Measurements from ENCODE around the gene RPP38.

Gene RPP38

DNA sequence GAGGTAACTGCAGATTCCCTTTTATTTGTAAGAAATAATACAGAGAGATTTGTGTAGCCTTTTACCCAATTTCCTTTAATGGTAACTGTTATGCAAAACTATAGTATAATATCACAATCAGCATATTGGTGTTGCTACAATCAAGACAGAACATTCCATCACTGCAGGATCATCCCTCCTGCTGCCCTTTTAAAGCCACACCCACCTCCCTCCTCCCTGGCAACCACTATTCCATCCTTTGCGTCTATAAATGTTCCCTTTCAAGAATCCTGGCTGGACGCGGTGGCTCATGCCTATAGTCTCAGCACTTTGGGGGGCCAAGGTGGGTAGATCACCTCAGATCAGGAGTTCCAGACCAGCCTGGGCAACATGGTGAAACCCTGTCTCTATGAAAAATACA, 21.7 kb upstream of the RPP38 start:
- WGBS, 2 experiments (ENCODE audit: insufficient coverage in 2 of 2): 96 to 100% methylated on average over 3 of the region's 3 CpGs
- Histone ChIP-seq H3K4me1 (ENCODE audit: control insufficient read depth, insufficient read depth, low read length, poor library complexity, severe bottlenecking) (no peaks in the 10 kb centered on the region), H3K36me3 (ENCODE audit: control insufficient read depth, insufficient read depth, low read length) (no peaks in the 10 kb centered on the region), H3K9me3 (ENCODE audit: control insufficient read depth, low read length) (peaks cover 10% of the 10 kb centered on the region), H3K27ac (ENCODE audit: low read depth, low read length, severe bottlenecking) (no peak overlapping the region), H3K4me3 (ENCODE audit: extremely low read depth, insufficient read depth, low read length, poor library complexity, severe bottlenecking) (no peak overlapping the region)

DNA sequence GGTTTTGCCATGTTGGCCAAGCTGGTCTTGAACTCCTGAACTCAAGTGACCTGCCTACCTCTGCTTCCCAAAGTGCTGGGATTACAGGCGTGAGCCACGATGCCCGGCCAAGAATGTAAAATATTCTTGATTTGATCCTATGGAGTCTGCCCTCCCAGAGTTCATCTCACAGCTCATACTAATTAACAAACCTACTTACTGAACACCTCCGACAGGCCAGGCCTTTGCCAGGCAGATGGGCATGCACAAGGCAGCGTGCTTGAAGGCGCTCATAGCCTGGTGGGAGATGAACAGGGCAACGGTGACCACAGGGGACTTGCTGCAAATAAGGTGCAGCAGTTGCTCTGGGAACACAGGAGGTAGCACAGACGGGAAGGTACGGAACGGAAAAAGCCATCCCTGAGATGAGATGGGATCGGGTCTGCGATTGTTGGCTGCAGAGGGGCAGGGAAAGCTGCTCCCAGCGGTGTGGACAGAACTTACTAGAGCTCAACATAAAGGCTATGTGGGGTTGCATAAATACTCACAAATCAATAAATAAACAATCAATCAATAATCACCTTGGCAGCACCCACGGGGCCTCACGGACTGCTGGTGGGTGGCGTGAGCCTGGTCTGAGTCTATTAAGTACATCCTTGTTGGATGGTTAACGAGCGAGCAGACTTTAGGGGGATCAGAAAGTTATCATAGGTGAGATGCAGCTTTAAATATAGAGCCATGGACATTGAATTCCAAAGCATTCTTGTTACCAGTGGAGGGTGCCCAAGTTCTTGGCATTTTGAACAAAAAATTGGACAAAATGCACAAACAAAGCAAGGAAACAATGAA, 13.3 kb upstream of the RPP38 start:
- no peaks in the 10 kb centered on the region for H3K9me3 ChIP-seq (ENCODE audit: control insufficient read depth, low read length)
- H3K36me3 ChIP-seq (ENCODE audit: control insufficient read depth, insufficient read depth, low read length): no peaks in the 10 kb centered on the region
- no peak overlapping the region for H3K4me3 ChIP-seq (ENCODE audit: extremely low read depth, insufficient read depth, low read length, poor library complexity, severe bottlenecking)
- WGBS, 2 experiments (ENCODE audit: insufficient coverage in 2 of 2): 92 to 98% methylated on average over 15 to 17 of the region's 18 CpGs
- no peak overlapping the region for H3K27ac ChIP-seq (ENCODE audit: low read depth, low read length, severe bottlenecking)
- H3K4me1 ChIP-seq (ENCODE audit: control insufficient read depth, insufficient read depth, low read length, poor library complexity, severe bottlenecking): no peaks in the 10 kb centered on the region

DNA sequence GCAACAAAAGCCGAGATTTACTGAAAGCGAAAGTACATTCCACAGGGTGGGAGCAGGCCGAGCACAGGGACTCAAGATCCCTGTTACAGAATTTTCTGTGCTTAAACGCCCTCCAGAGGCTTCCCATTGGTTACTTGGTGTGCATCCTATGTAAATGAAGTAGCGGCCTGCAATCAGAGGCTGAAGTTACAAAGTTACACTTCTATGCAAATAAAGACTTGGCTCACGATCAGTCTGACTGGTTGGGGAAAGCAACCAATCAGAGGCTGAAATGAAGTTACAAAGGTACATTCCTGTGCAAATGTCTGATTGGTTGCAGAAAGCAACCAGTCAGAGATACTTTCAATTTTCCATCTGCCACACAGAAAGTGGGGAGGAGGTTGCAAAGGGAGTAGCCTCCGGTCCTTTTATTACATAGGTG, 12.6 kb upstream of the RPP38 start:
- WGBS, 2 experiments (ENCODE audit: insufficient coverage in 2 of 2): 68 to 69% methylated on average over 5 to 6 of the region's 7 CpGs
- no peaks in the 10 kb centered on the region for H3K36me3 ChIP-seq (ENCODE audit: control insufficient read depth, insufficient read depth, low read length)
- H3K27ac ChIP-seq (ENCODE audit: low read depth, low read length, severe bottlenecking): no peak overlapping the region
- no peaks in the 10 kb centered on the region for H3K4me1 ChIP-seq (ENCODE audit: control insufficient read depth, insufficient read depth, low read length, poor library complexity, severe bottlenecking)
- H3K4me3 ChIP-seq (ENCODE audit: extremely low read depth, insufficient read depth, low read length, poor library complexity, severe bottlenecking): no peak overlapping the region
- no peaks in the 10 kb centered on the region for H3K9me3 ChIP-seq (ENCODE audit: control insufficient read depth, low read length)

DNA sequence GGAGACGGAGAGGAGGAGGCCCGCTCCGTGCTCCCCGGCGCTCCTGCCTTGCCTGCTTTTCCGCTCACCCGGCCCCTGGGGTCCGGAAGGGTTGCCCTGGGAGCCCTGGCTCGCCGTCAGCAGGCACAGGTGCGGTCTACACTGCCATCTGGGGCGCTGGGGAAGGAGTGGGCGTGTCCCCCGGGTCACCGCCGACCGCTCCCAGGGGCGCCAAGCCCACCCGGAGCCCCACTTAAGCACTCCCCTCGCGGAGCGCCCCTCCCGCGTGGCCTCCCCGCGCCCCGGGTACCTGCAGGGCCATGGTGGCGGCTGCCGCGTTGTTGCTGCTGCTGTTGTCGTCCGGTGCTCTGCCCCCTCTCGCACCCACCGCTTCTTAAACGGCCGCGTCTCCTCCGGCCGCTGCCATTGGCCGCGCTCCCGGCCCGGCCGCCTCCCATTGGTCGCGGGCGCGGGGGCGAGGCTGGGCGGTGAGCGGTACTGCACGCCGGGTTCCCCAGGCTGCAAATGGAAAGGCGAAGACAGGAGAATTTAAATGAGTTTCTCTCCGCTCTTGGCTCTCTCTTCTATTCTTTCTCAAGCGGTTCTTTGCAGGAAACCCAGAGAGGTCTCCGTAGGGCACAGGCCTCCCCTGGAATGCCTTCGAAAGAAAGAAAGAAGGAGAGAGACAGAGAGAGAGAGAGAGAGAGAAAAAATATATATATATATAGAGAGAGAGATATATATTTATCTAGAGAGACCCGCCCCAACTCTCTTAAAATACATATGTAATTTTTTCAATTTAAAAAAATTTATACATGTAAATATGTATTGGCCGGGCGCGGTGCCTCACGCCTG, 8.5 kb upstream of the RPP38 start, which contains the start of gene ACBD7:
Gene ACBD7, minus strand, starts transcription at position 349 of the 834 bp plus-strand sequence. Its CDS starts 48 bp downstream, at position 301.
- no peaks in the 10 kb centered on the region for H3K9me3 ChIP-seq (ENCODE audit: control insufficient read depth, low read length)
- H3K27ac ChIP-seq (ENCODE audit: low read depth, low read length, severe bottlenecking): no peak within 1 kb of the TSS
- peak within 1 kb of the TSS; percentile 52 for H3K4me3 ChIP-seq (ENCODE audit: extremely low read depth, insufficient read depth, low read length, poor library complexity, severe bottlenecking)
- H3K36me3 ChIP-seq (ENCODE audit: control insufficient read depth, insufficient read depth, low read length): no peaks in the 10 kb centered on the region
- H3K4me1 ChIP-seq (ENCODE audit: control insufficient read depth, insufficient read depth, low read length, poor library complexity, severe bottlenecking): no peaks in the 10 kb centered on the region
- WGBS, 2 experiments (ENCODE audit: insufficient coverage in 2 of 2): 0% methylated on average over 31 to 50 of the region's 63 CpGs

DNA sequence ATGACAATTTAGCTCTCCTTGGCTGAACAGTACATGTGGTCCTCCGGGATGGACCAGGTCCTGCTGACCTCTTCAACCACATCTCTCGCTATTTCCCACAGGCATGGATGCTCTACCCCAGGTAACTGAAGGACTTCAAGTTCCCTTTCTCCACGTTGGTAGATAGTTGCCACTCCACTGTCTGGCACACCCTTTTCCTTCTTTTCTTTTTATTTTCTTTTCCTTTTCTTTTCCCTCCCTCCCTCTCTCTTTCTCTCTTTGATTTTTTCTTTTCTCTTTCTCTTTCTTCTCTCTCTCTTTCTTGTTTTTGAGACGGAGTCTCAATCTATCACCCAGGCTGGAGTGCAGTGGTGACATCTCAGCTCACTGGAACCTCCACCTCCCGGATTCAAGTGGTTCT, 5.7 kb upstream of the RPP38 start:
- Histone ChIP-seq H3K4me3 (ENCODE audit: extremely low read depth, insufficient read depth, low read length, poor library complexity, severe bottlenecking) (no peak overlapping the region), H3K4me1 (ENCODE audit: control insufficient read depth, insufficient read depth, low read length, poor library complexity, severe bottlenecking) (peaks cover 4% of the 10 kb centered on the region)
- 86 to 91% methylated on average over 4 to 5 of the region's 5 CpGs for WGBS, 2 experiments (ENCODE audit: insufficient coverage in 2 of 2)

DNA sequence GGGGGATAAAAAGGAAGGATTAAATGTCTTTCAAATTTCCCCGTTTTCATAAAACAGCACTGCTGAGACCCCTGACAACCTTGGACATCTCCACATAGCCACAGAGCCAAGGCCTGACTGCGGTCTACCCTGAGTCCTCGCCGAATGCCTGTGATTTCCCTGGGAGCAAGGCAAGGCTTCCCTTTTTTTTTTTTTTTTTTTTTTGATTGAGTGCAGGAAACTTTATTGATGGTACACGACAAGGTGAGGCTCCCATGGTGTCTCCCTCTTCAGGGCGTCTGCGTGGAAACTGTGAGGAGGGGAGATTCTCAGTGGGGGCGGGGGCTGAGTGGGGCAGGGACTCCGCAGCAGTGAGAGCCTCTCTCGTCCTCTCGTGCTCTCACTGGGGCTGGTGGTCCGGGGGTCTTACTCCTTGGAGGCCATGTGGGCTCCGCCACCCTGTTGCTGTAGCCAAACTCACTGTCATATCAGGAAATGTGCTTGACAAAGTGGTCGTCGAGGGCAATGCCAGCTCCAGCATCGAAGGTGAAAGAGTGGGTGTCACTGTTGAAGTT, 4.2 kb upstream of the RPP38 start:
- H3K9me3 ChIP-seq (ENCODE audit: control insufficient read depth, low read length): no peaks in the 10 kb centered on the region
- no peaks in the 10 kb centered on the region for H3K36me3 ChIP-seq (ENCODE audit: control insufficient read depth, insufficient read depth, low read length)
- H3K4me1 ChIP-seq (ENCODE audit: control insufficient read depth, insufficient read depth, low read length, poor library complexity, severe bottlenecking): peaks cover 6% of the 10 kb centered on the region
- H3K27ac ChIP-seq (ENCODE audit: low read depth, low read length, severe bottlenecking): no peak overlapping the region
- H3K4me3 ChIP-seq (ENCODE audit: extremely low read depth, insufficient read depth, low read length, poor library complexity, severe bottlenecking): no peak overlapping the region
- 85 to 89% methylated on average over 12 to 14 of the region's 16 CpGs for WGBS, 2 experiments (ENCODE audit: insufficient coverage in 2 of 2)

More for the DNA sequence above, 5.7 kb upstream of the RPP38 start:
- H3K9me3 ChIP-seq (ENCODE audit: control insufficient read depth, low read length): no peaks in the 10 kb centered on the region
- H3K36me3 ChIP-seq (ENCODE audit: control insufficient read depth, insufficient read depth, low read length): no peaks in the 10 kb centered on the region
- H3K27ac ChIP-seq (ENCODE audit: low read depth, low read length, severe bottlenecking): no peak overlapping the region

DNA sequence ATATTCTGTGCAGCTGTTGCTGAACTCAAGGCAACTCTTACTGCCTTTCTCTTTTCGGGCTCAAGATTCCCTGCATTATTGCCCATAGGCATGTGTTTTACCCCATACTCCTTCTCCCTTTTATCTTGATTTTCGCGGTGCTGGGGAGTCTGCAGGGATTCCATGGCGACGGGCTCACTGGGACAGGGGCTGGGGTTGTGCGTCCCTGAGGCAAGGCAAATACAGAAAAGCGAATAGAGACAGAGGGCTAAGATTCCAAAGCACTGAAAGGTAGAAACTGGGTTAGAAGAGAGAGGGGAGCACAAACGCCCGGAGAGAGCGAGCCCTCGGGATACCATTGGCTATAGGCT, 519 bp upstream of the RPP38 start:
- H3K27ac ChIP-seq (ENCODE audit: low read depth, low read length, severe bottlenecking): peak overlapping the region; percentile 98
- H3K4me1 ChIP-seq (ENCODE audit: control insufficient read depth, insufficient read depth, low read length, poor library complexity, severe bottlenecking): peaks cover 10% of the 10 kb centered on the region
- WGBS, 2 experiments (ENCODE audit: insufficient coverage in 2 of 2): 3 to 4% methylated on average over 11 of the region's 11 CpGs
- peaks cover 17% of the 10 kb centered on the region for H3K36me3 ChIP-seq (ENCODE audit: control insufficient read depth, insufficient read depth, low read length)
- H3K4me3 ChIP-seq (ENCODE audit: extremely low read depth, insufficient read depth, low read length, poor library complexity, severe bottlenecking): peak overlapping the region; percentile 87
- no peaks in the 10 kb centered on the region for H3K9me3 ChIP-seq (ENCODE audit: control insufficient read depth, low read length)

DNA sequence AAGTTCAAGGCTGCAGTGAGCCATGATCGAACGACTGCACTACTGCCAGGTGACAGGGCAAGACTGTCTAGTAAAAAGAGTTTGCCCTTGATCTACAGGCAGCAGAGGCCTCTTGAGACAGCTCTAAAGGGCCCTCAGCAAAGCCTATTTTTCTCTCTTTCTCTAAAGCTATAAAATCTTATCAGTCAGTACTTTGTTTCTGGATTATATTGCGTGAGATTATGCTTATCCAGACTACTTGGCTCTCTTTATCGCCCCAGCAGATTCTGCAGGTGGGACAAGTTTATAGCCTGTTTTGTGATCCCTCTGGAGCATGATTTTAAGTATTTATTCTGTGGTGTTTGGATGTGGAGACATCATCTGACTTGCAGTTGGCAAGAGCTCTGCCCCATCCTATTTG, 2.7 kb downstream of the RPP38 start:
- Histone ChIP-seq H3K4me1 (ENCODE audit: control insufficient read depth, insufficient read depth, low read length, poor library complexity, severe bottlenecking) (peaks cover 10% of the 10 kb centered on the region), H3K36me3 (ENCODE audit: control insufficient read depth, insufficient read depth, low read length) (peaks cover 49% of the 10 kb centered on the region), H3K9me3 (ENCODE audit: control insufficient read depth, low read length) (no peaks in the 10 kb centered on the region), H3K4me3 (ENCODE audit: extremely low read depth, insufficient read depth, low read length, poor library complexity, severe bottlenecking) (no peak overlapping the region), H3K27ac (ENCODE audit: low read depth, low read length, severe bottlenecking) (no peak overlapping the region)
- WGBS, 2 experiments (ENCODE audit: insufficient coverage in 2 of 2): 91 to 97% methylated on average over 2 to 4 of the region's 4 CpGs

DNA sequence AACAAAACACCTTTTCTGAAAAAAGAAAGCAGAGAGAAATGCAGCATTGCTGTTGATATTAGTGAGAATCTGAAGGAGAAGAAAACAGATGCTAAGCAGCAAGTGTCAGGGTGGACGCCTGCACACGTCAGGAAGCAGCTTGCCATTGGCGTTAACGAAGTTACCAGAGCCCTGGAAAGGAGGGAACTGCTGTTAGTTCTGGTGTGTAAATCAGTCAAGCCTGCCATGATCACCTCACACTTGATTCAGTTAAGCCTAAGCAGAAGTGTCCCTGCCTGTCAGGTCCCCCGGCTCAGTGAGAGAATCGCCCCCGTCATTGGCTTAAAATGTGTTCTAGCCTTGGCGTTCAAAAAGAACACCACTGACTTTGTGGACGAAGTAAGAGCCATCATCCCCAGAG, 6.4 kb downstream of the RPP38 start:
- no peaks in the 10 kb centered on the region for H3K9me3 ChIP-seq (ENCODE audit: control insufficient read depth, low read length)
- H3K36me3 ChIP-seq (ENCODE audit: control insufficient read depth, insufficient read depth, low read length): peaks cover 76% of the 10 kb centered on the region
- no peak overlapping the region for H3K27ac ChIP-seq (ENCODE audit: low read depth, low read length, severe bottlenecking)
- no peak overlapping the region for H3K4me3 ChIP-seq (ENCODE audit: extremely low read depth, insufficient read depth, low read length, poor library complexity, severe bottlenecking)
- WGBS, 2 experiments (ENCODE audit: insufficient coverage in 2 of 2): 98 to 99% methylated on average over 9 of the region's 9 CpGs
- peaks cover 4% of the 10 kb centered on the region for H3K4me1 ChIP-seq (ENCODE audit: control insufficient read depth, insufficient read depth, low read length, poor library complexity, severe bottlenecking)

DNA sequence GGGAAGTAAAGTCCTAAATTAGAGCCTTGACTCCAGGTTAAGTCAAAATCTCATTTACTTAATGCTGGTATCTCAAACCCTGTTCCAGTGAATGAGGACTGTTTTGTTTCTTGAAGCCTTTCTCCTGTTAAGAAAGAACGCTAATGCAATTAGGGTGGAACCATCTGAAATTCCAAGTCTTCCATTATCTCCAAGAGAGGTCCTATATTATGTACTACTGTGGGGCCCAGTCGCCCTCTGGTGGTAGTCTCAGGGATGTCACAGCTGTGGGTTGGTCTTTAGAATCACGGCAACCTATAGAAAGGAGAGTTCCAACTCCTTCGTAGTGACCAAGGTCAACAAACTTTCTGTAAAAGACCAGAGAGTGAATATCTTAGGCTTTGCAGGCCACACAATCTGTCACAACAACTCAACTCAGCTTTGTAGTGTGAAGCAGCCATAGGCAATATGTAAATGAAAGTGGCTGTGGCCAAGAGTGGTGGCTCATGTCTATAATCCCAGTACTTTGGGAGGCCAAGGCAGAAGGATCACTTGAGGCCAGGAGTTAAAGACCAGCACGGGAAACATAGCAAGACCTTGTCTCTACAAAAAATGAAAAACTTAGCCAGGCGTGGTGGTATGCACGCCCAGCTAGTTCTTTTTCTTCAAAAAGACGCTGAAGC, 9.3 kb downstream of the RPP38 start:
- H3K4me1 ChIP-seq (ENCODE audit: control insufficient read depth, insufficient read depth, low read length, poor library complexity, severe bottlenecking): no peaks in the 10 kb centered on the region
- no peak overlapping the region for H3K4me3 ChIP-seq (ENCODE audit: extremely low read depth, insufficient read depth, low read length, poor library complexity, severe bottlenecking)
- no peaks in the 10 kb centered on the region for H3K9me3 ChIP-seq (ENCODE audit: control insufficient read depth, low read length)
- no peak overlapping the region for H3K27ac ChIP-seq (ENCODE audit: low read depth, low read length, severe bottlenecking)
- WGBS, 2 experiments (ENCODE audit: insufficient coverage in 2 of 2): 83 to 93% methylated on average over 4 of the region's 8 CpGs
- peaks cover 84% of the 10 kb centered on the region for H3K36me3 ChIP-seq (ENCODE audit: control insufficient read depth, insufficient read depth, low read length)
